ENCODE data around the gene RAPGEF4. TPM values are rescaled to one million over a fixed set of nuclear protein-coding genes. Genes with fewer than 3 reads are reported as not detected.

RAPGEF4 gene
- total and polyA plus RNA-seq, 2 of the 8 experiments (the other 6 are each of a cell fraction or from before 2014, with no cell fraction given): 1.2 to 2.6 TPM

GRCh38 chr2:172834881-172835280, 99.2 kb downstream of the RAPGEF4 start (continued):
- TF ChIP-seq USF2 (IDR thresholded peaks at IDR 0.05; ENCODE audit: low read length): no peak
- no peak for TF ChIP-seq BCL11A (IDR thresholded peaks at IDR 0.05; ENCODE audit: low read depth in 2 of 2, low read length in 2 of 2)
- no peak for TF ChIP-seq JUND (IDR thresholded peaks at IDR 0.05; ENCODE audit: low read length)
- TF ChIP-seq HDAC6 (IDR thresholded peaks at IDR 0.05; ENCODE audit: low read depth, low read length): no peak
- TF ChIP-seq CBX5 (IDR thresholded peaks at IDR 0.05; ENCODE audit: low read depth, low read length): no peak
- TF ChIP-seq RBBP5 (IDR thresholded peaks at IDR 0.05; ENCODE audit: borderline replicate concordance, low read depth, low read length): no peak
- TF ChIP-seq CHD2 (IDR thresholded peaks at IDR 0.05; ENCODE audit: low read length): no peak
- TF ChIP-seq CHD7 (IDR thresholded peaks at IDR 0.05; ENCODE audit: insufficient replicate concordance, low read length): no peak
- no peak for TF ChIP-seq YY1 (IDR thresholded peaks at IDR 0.05; ENCODE audit: low read depth, low read length)
- TF ChIP-seq SP1 (IDR thresholded peaks at IDR 0.05; ENCODE audit: low read depth, low read length): no peak
- TF ChIP-seq SUZ12 (IDR thresholded peaks at IDR 0.05; ENCODE audit: low read length): no peak

Measured in H1 (cell line).